ENCODE measurements around the gene ENTPD1. TPM values are rescaled to one million over a fixed set of nuclear protein-coding genes. Genes with fewer than 3 reads are reported as not detected.
"Not testable (repeated sequence)": the region's sequence is repeated elsewhere in the genome, so short reads cannot be mapped to it uniquely, and the experiment has no call there.

ENTPD1 gene
- total RNA-seq, 1 donor from 2014 or later, result 0.95 TPM

GRCh38 chr10:95770084-95770720, 14.2 kb downstream of the ENTPD1 start:
- Histone ChIP-seq H3K27ac (ENCODE audit: low read depth, low read length) (no peak overlapping the region), H3K9ac (ENCODE audit: low read length) (no peak overlapping the region), H3K9me3 (ENCODE audit: insufficient read depth, low read depth, low read length) (no peaks in the 10 kb centered on the region), H3K79me2 (ENCODE audit: insufficient read depth, low read length) (no peaks in the 10 kb centered on the region), H2AFZ (ENCODE audit: low read depth, low read length) (no peak overlapping the region), H4K20me1 (ENCODE audit: insufficient read depth, low read length) (no peaks in the 10 kb centered on the region), H3K4me1 (ENCODE audit: insufficient read depth, low read length) (no peaks in the 10 kb centered on the region), H3K36me3 (ENCODE audit: insufficient read depth, low read length) (no peaks in the 10 kb centered on the region), H3K27me3 (ENCODE audit: insufficient read depth, low read length) (no peaks in the 10 kb centered on the region), H3K4me3 (ENCODE audit: insufficient read depth, low read depth, low read length) (no peak overlapping the region), H3K4me2 (ENCODE audit: low read length) (no peak overlapping the region)
- no peak for FAIRE-seq
- Mint-ChIP-seq H3K9me3 (ENCODE audit: unreplicated experiment) (peaks cover 12% of the 10 kb centered on the region), H3K36me3 (ENCODE audit: low read depth, unreplicated experiment) (peaks cover 2% of the 10 kb centered on the region), H3K27me3 (ENCODE audit: low read depth, unreplicated experiment) (no peaks in the 10 kb centered on the region), H3K4me3 (ENCODE audit: unreplicated experiment) (no peak overlapping the region), H3K27ac (ENCODE audit: unreplicated experiment) (no peak overlapping the region), H3K4me1 (ENCODE audit: low read depth, unreplicated experiment) (no peaks in the 10 kb centered on the region)
- TF ChIP-seq EZH2 (IDR thresholded peaks at IDR 0.05; ENCODE audit: insufficient read depth, low read length), result no peak
- TF ChIP-seq CTCF (IDR thresholded peaks at IDR 0.05; ENCODE audit: insufficient read depth, low read depth, low read length), result no peak
- no peak for DNase-seq (ENCODE audit: low read depth)

GRCh38 chr10:95773454-95773853, 17.5 kb downstream of the ENTPD1 start:
- H3K79me2 ChIP-seq (ENCODE audit: insufficient read depth, low read length); H3K36me3 ChIP-seq (ENCODE audit: insufficient read depth, low read length); H3K4me1 ChIP-seq (ENCODE audit: insufficient read depth, low read length); H3K27ac ChIP-seq (ENCODE audit: low read depth, low read length); H3K4me3 ChIP-seq (ENCODE audit: insufficient read depth, low read depth, low read length); H3K4me1 Mint-ChIP-seq (ENCODE audit: low read depth, unreplicated experiment); H3K36me3 Mint-ChIP-seq (ENCODE audit: low read depth, unreplicated experiment); H3K27me3 ChIP-seq (ENCODE audit: insufficient read depth, low read length); H2AFZ ChIP-seq (ENCODE audit: low read depth, low read length); FAIRE-seq; H3K9ac ChIP-seq (ENCODE audit: low read length); H3K27ac Mint-ChIP-seq (ENCODE audit: unreplicated experiment); H3K4me2 ChIP-seq (ENCODE audit: low read length); H3K4me3 Mint-ChIP-seq (ENCODE audit: unreplicated experiment); H4K20me1 ChIP-seq (ENCODE audit: insufficient read depth, low read length); H3K9me3 ChIP-seq (ENCODE audit: insufficient read depth, low read depth, low read length); H3K27me3 Mint-ChIP-seq (ENCODE audit: low read depth, unreplicated experiment); DNase-seq (ENCODE audit: low read depth): not testable (repeated sequence)
- H3K9me3 Mint-ChIP-seq (ENCODE audit: unreplicated experiment), result peaks cover 11% of the 10 kb centered on the region

GRCh38 chr10:95777638-95778037, 21.7 kb downstream of the ENTPD1 start:
- H3K27ac ChIP-seq (ENCODE audit: low read depth, low read length); H3K4me2 ChIP-seq (ENCODE audit: low read length); H3K27me3 Mint-ChIP-seq (ENCODE audit: low read depth, unreplicated experiment); H3K27ac Mint-ChIP-seq (ENCODE audit: unreplicated experiment); H3K4me1 Mint-ChIP-seq (ENCODE audit: low read depth, unreplicated experiment); H3K9ac ChIP-seq (ENCODE audit: low read length); H3K4me1 ChIP-seq (ENCODE audit: insufficient read depth, low read length); H3K4me3 ChIP-seq (ENCODE audit: insufficient read depth, low read depth, low read length); H4K20me1 ChIP-seq (ENCODE audit: insufficient read depth, low read length); DNase-seq (ENCODE audit: low read depth); H3K4me3 Mint-ChIP-seq (ENCODE audit: unreplicated experiment); FAIRE-seq; H3K27me3 ChIP-seq (ENCODE audit: insufficient read depth, low read length); H2AFZ ChIP-seq (ENCODE audit: low read depth, low read length); H3K9me3 ChIP-seq (ENCODE audit: insufficient read depth, low read depth, low read length); H3K79me2 ChIP-seq (ENCODE audit: insufficient read depth, low read length); H3K36me3 ChIP-seq (ENCODE audit: insufficient read depth, low read length); H3K36me3 Mint-ChIP-seq (ENCODE audit: low read depth, unreplicated experiment): not testable (repeated sequence)
- H3K9me3 Mint-ChIP-seq (ENCODE audit: unreplicated experiment), result peaks cover 14% of the 10 kb centered on the region
